Smooth muscle cell (in vitro differentiated cells): ENCODE results near the gene PCSK2. TPM values are rescaled to one million over a fixed set of nuclear protein-coding genes. Genes with fewer than 3 reads are reported as not detected.

Experiments used
- DNase-seq: peaks from one replicate; lab custom pipeline; 2025; ENCODE audit not compliant: unreplicated experiment; lab: John Stamatoyannopoulos, UW
- H2AFZ ChIP-seq: fragments of 200-600 bp; sonication (generic); 2 replicates; pipeline ENCODE4 v1.6.0; 2016; ENCODE audit warnings: antibody characterized with exemption, low read depth, mild to moderate bottlenecking
- H3F3A ChIP-seq: fragments of 200-600 bp; sonication (generic); 2 replicates; pipeline ENCODE4 v1.6.0; 2017; ENCODE audit warnings: antibody characterized with exemption, low read depth
- H3K27ac ChIP-seq: fragments of 200-600 bp; sonication (generic); 2 replicates; pipeline ENCODE4 v1.5.1; 2016; ENCODE audit warnings: low read depth, mild to moderate bottlenecking
- H3K27me3 ChIP-seq: fragments of 200-600 bp; sonication (generic); 2 replicates; pipeline ENCODE4 v1.6.1; 2016; ENCODE audit warnings: low read depth, mild to moderate bottlenecking
- H3K36me3 ChIP-seq: fragments of 200-600 bp; sonication (generic); 2 replicates; pipeline ENCODE4 v1.5.1; 2016; ENCODE audit warnings: low read depth
- H3K4me1 ChIP-seq: fragments of 200-600 bp; sonication (generic); 2 replicates; pipeline ENCODE4 v1.5.1; 2016; ENCODE audit warnings: low read depth
- H3K4me2 ChIP-seq: fragments of 200-600 bp; sonication (generic); 2 replicates; pipeline ENCODE4 v1.6.0; 2016; ENCODE audit warnings: mild to moderate bottlenecking
- H3K4me3 ChIP-seq: fragments of 200-600 bp; sonication (generic); 2 replicates; pipeline ENCODE4 v1.5.1; 2016; ENCODE audit warnings: mild to moderate bottlenecking
- H3K79me2 ChIP-seq: fragments of 200-600 bp; sonication (generic); 2 replicates; pipeline ENCODE4 v1.6.0; 2016; ENCODE audit warnings: low read depth, mild to moderate bottlenecking
- H3K9ac ChIP-seq: fragments of 200-600 bp; sonication (generic); 2 replicates; pipeline ENCODE4 v1.6.0; 2016; ENCODE audit warnings: low read depth
- H3K9me3 ChIP-seq: fragments of 200-600 bp; sonication (generic); replicated peaks from 2 replicates; pipeline ENCODE4 v1.5.1; 2016; ENCODE audit warnings: low read depth
- H4K20me1 ChIP-seq: fragments of 200-600 bp; sonication (generic); 2 replicates; pipeline ENCODE4 v1.6.0; 2016; ENCODE audit warnings: low read depth
- whole genome bisulfite sequencing: methylation state at CpG from one replicate; pipeline ENCODE4 v1.1.7; 2016; ENCODE audit warnings: low lambda C conversion rate; 5-methylcytosine and 5-hydroxymethylcytosine counted together
- polyA plus RNA-seq: library from polyadenylated mRNA; unstranded; fragments of >200 nt; fragmentation: Nextera tagmentation; extraction: Ambion mirVana; gene quantifications from 2 replicates; pipeline ENCODE4 v1.2.1, GENCODE V29; 2016
- total RNA-seq: library from RNA; depleted of rRNA; stranded (reverse); fragments of >200 nt; gene quantifications from 2 replicates; pipeline ENCODE4 v1.2.3, GENCODE V29; 2014
- TF ChIP-seq, protein P1 (sequence below): fragments of 200-600 bp; sonication (generic); IDR thresholded peaks from 2 replicates; pipeline ENCODE4 v1.5.1; 2017; ENCODE audit warnings: borderline replicate concordance, mild to moderate bottlenecking, antibody characterized with exemption; ENCODE audit not compliant: insufficient read depth, poor library complexity, severe bottlenecking

PCSK2 gene
- total and polyA plus RNA-seq, 2 experiments from 2014 or later = not detected

DNA sequence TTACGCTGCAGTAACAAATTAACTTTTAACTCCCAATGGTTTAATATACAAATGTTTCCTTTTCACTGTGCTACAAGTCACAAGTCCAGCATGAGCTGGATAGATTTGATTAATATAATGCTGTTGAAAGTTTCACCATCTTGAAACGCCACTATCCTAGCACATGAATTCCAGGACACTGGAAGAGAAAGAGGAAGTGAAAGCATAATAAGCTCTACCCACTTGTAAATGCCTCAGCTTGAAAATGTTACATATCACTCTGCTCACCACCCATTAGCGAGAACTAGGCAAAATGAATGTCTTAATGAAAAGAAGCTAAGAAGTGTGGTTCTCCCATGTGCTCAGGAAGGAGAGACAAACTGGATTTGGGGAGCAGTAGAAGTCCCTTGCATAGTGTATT lies 46.9 kb downstream of the PCSK2 start:
- Histone ChIP-seq H3K4me1 (no peaks in the 10 kb centered on the region), H3K9me3 (no peaks in the 10 kb centered on the region), H2AFZ (no peak overlapping the region), H3K27me3 (no peaks in the 10 kb centered on the region), H3K4me2 (no peak overlapping the region), H3K4me3 (no peak overlapping the region), H3K9ac (no peak overlapping the region), H3K36me3 (no peaks in the 10 kb centered on the region), H4K20me1 (no peaks in the 10 kb centered on the region), H3K79me2 (no peaks in the 10 kb centered on the region), H3F3A (no peaks in the 10 kb centered on the region), H3K27ac (no peak overlapping the region)
- no peak for DNase-seq
- WGBS = 95% methylated on average over 3 of the region's 3 CpGs
- TF ChIP-seq, protein P1, sequence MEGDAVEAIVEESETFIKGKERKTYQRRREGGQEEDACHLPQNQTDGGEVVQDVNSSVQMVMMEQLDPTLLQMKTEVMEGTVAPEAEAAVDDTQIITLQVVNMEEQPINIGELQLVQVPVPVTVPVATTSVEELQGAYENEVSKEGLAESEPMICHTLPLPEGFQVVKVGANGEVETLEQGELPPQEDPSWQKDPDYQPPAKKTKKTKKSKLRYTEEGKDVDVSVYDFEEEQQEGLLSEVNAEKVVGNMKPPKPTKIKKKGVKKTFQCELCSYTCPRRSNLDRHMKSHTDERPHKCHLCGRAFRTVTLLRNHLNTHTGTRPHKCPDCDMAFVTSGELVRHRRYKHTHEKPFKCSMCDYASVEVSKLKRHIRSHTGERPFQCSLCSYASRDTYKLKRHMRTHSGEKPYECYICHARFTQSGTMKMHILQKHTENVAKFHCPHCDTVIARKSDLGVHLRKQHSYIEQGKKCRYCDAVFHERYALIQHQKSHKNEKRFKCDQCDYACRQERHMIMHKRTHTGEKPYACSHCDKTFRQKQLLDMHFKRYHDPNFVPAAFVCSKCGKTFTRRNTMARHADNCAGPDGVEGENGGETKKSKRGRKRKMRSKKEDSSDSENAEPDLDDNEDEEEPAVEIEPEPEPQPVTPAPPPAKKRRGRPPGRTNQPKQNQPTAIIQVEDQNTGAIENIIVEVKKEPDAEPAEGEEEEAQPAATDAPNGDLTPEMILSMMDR = no peak

DNA sequence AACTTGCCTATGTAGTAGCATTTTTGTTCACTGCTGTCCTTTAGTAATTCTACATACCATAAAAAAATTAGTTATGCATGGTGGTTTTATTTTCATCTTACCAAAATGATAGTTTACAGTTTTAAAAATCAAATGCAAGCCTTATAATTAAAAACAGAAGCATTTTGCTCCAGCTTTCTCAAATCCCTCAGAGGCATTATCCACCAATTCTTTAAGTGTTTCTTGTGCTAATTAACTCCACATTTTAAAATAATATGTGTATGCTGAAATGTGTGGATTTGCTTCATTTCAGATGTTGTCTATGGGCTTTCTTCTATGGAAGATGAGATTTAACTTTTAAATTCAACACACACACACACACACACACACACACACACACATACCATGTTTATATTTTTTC lies 49.3 kb downstream of the PCSK2 start:
- H3K4me2 ChIP-seq = no peak overlapping the region
- TF ChIP-seq, protein P1 = no peak
- no peak overlapping the region for H2AFZ ChIP-seq
- no peak overlapping the region for H3K4me3 ChIP-seq
- no peaks in the 10 kb centered on the region for H4K20me1 ChIP-seq
- no peaks in the 10 kb centered on the region for H3K4me1 ChIP-seq
- H3K79me2 ChIP-seq = no peaks in the 10 kb centered on the region
- H3K36me3 ChIP-seq = no peaks in the 10 kb centered on the region
- H3K9ac ChIP-seq = no peak overlapping the region
- no peak overlapping the region for H3K27ac ChIP-seq
- no peak for DNase-seq
- no peaks in the 10 kb centered on the region for H3K27me3 ChIP-seq
- H3K9me3 ChIP-seq = no peaks in the 10 kb centered on the region
- no peaks in the 10 kb centered on the region for H3F3A ChIP-seq

GRCh38 chr20:17281478-17281877 lies 54.6 kb downstream of the PCSK2 start:
- Histone ChIP-seq H3K36me3 (no peaks in the 10 kb centered on the region), H4K20me1 (no peaks in the 10 kb centered on the region), H3K4me3 (no peak overlapping the region), H3K4me1 (peaks cover 5% of the 10 kb centered on the region), H2AFZ (no peak overlapping the region), H3K9me3 (no peaks in the 10 kb centered on the region), H3K27me3 (no peaks in the 10 kb centered on the region), H3K4me2 (no peak overlapping the region), H3K27ac (no peak overlapping the region), H3F3A (no peaks in the 10 kb centered on the region), H3K79me2 (no peaks in the 10 kb centered on the region), H3K9ac (no peak overlapping the region)
- TF ChIP-seq, protein P1 = peak; percentile 46
- no peak for DNase-seq

GRCh38 chr20:17282501-17282900 lies 55.7 kb downstream of the PCSK2 start:
- WGBS = 81% methylated on average over 3 of the region's 3 CpGs
- Histone ChIP-seq H3K27me3 (no peaks in the 10 kb centered on the region), H3K27ac (no peak overlapping the region), H3K4me1 (peaks cover 5% of the 10 kb centered on the region), H4K20me1 (no peaks in the 10 kb centered on the region), H2AFZ (no peak overlapping the region), H3K36me3 (no peaks in the 10 kb centered on the region), H3K4me3 (no peak overlapping the region), H3K9me3 (no peaks in the 10 kb centered on the region), H3F3A (no peaks in the 10 kb centered on the region), H3K4me2 (no peak overlapping the region), H3K9ac (no peak overlapping the region), H3K79me2 (no peaks in the 10 kb centered on the region)
- TF ChIP-seq, protein P1 = no peak
- no peak for DNase-seq
